Mesendoderm (in vitro differentiated cells): ENCODE results near the gene OTOS.

Source experiments
- DNase-seq: peaks from one replicate; pipeline ENCODE4 v3.0.0; 2013
- H2AK5ac ChIP-seq: 2 replicates; pipeline ENCODE4 v1.6.1; 2013; ENCODE audit warnings: low read length, inconsistent platforms
- H2BK120ac ChIP-seq: 2 replicates; pipeline ENCODE4 v1.6.1; 2013; ENCODE audit warnings: low read depth, mild to moderate bottlenecking, low read length, moderate library complexity, mixed read lengths
- H2BK15ac ChIP-seq: replicated peaks from 2 replicates; pipeline ENCODE4 v1.6.1; 2013; ENCODE audit warnings: low read depth, mild to moderate bottlenecking, moderate library complexity
- H2BK5ac ChIP-seq: 2 replicates; pipeline ENCODE4 v1.6.1; 2013; ENCODE audit warnings: low read length, inconsistent platforms
- H3K18ac ChIP-seq: 2 replicates; pipeline ENCODE4 v1.6.1; 2013; ENCODE audit warnings: mild to moderate bottlenecking, low read length, mixed read lengths
- H3K23ac ChIP-seq: one replicate; pipeline ENCODE4 v1.6.1; 2013; ENCODE audit warnings: low read length
- H3K27ac ChIP-seq: 2 replicates; pipeline ENCODE4 v1.5.1; 2013; ENCODE audit warnings: low read depth, mild to moderate bottlenecking, inconsistent platforms, low read length, moderate library complexity
- H3K27me3 ChIP-seq: 2 replicates; pipeline ENCODE4 v1.6.1; 2013; ENCODE audit warnings: low read length, control low read depth, mild to moderate bottlenecking, inconsistent platforms; ENCODE audit not compliant: insufficient read depth, poor library complexity
- H3K36me3 ChIP-seq: 2 replicates; pipeline ENCODE4 v1.6.1; 2013; ENCODE audit warnings: low read length, inconsistent platforms; ENCODE audit not compliant: control insufficient read depth, insufficient read depth
- H3K4ac ChIP-seq: one replicate; pipeline ENCODE4 v1.6.1; 2013; ENCODE audit warnings: low read depth, mild to moderate bottlenecking, low read length, moderate library complexity
- H3K4me1 ChIP-seq: 2 replicates; pipeline ENCODE4 v1.6.1; 2013; ENCODE audit warnings: low read depth, low read length, inconsistent platforms; ENCODE audit not compliant: control insufficient read depth
- H3K4me2 ChIP-seq: 2 replicates; pipeline ENCODE4 v1.6.1; 2013; ENCODE audit warnings: low read length
- H3K4me3 ChIP-seq: 2 replicates; pipeline ENCODE4 v1.5.1; 2013; ENCODE audit warnings: mild to moderate bottlenecking, low read length
- H3K56ac ChIP-seq: one replicate; pipeline ENCODE4 v1.6.1; 2013; ENCODE audit warnings: low read length
- H3K79me1 ChIP-seq: 2 replicates; pipeline ENCODE4 v1.6.1; 2013; ENCODE audit warnings: low read length, inconsistent platforms
- H3K79me2 ChIP-seq: 2 replicates; pipeline ENCODE4 v1.6.1; 2013; ENCODE audit warnings: mild to moderate bottlenecking, low read length; ENCODE audit not compliant: control insufficient read depth, insufficient read depth
- H3K9ac ChIP-seq: 2 replicates; pipeline ENCODE4 v1.6.1; 2013; ENCODE audit warnings: low read length, inconsistent platforms
- H4K5ac ChIP-seq: one replicate; pipeline ENCODE4 v1.6.1; 2013; ENCODE audit warnings: low read length
- H4K8ac ChIP-seq: one replicate; pipeline ENCODE4 v1.6.1; 2013; ENCODE audit warnings: low read depth, mild to moderate bottlenecking, control low read depth, low read length, moderate library complexity
- WGBS: extraction: QIAGEN DNeasy Blood & Tissue Kit; methylation state at CpG from one replicate; pipeline ENCODE4 v1.1.7; 2013; ENCODE audit warnings: low lambda C conversion rate, missing lambda C conversion rate; ENCODE audit not compliant: insufficient coverage; ENCODE audit errors: extremely low coverage; 5-methylcytosine and 5-hydroxymethylcytosine counted together

OTOS gene

GRCh38 chr2:240163844-240164574 is 23.6 kb upstream of the OTOS start:
- no peak overlapping the region for H3K18ac ChIP-seq
- H3K27ac ChIP-seq = no peak overlapping the region
- no peak overlapping the region for H4K8ac ChIP-seq
- no peaks in the 10 kb centered on the region for H3K79me2 ChIP-seq
- H3K79me1 ChIP-seq = no peaks in the 10 kb centered on the region
- no peak for DNase-seq
- no peak overlapping the region for H3K56ac ChIP-seq
- no CpG with 5 or more reads among the region's 4 CpGs for WGBS
- H3K4me2 ChIP-seq = no peak overlapping the region
- H3K9ac ChIP-seq = no peak overlapping the region
- H2BK5ac ChIP-seq = no peak overlapping the region
- no peak overlapping the region for H3K23ac ChIP-seq
- no peak overlapping the region for H4K5ac ChIP-seq
- H2BK120ac ChIP-seq = no peak overlapping the region
- no peak overlapping the region for H3K4me3 ChIP-seq
- H2BK15ac ChIP-seq = no peak overlapping the region
- H3K4ac ChIP-seq = no peak overlapping the region
- no peaks in the 10 kb centered on the region for H3K36me3 ChIP-seq
- H3K27me3 ChIP-seq = no peaks in the 10 kb centered on the region
- H2AK5ac ChIP-seq = no peak overlapping the region
- no peaks in the 10 kb centered on the region for H3K4me1 ChIP-seq

DNA sequence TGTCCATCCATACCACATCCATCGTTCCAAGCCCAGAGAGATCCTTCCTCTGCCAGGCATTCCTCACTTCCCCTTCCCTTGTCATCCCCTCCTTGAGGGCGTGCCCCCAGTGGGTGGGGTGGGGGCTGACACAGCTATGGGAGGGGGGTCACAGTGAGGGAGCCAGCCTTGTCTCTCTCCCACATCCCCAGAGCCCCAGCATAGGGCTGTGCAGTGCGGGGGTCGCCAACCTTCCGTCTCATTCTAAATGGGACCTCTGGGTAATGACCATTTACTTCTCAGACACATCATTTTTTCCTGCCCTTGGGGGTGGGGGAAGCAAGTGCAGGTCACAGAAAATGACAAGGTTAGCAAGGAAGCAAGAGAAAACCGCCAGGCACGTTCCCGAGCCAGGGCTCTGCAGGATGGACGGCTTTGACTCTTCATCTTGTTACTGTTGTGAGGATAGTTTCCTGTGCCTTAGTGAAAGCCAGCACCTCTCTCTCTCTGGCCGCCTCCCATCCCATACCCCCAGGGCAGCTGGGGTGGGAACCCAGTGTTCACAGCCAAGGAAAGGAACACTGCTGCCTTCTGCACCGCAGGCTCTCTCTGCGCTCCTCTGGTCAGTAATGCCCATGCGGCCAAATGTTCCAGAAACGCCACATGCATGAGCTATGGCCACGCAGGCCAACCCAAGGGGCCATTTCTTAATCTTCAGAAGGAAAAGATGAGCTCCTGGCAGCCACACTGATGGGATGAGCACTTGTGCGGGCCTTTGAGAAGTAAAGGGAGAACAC is 22.7 kb upstream of the OTOS start:
- no peak overlapping the region for H2AK5ac ChIP-seq
- no peaks in the 10 kb centered on the region for H3K79me2 ChIP-seq
- H2BK15ac ChIP-seq = no peak overlapping the region
- H3K56ac ChIP-seq = no peak overlapping the region
- WGBS = no CpG with 5 or more reads among the region's 16 CpGs
- H3K27me3 ChIP-seq = no peaks in the 10 kb centered on the region
- no peak overlapping the region for H2BK5ac ChIP-seq
- no peaks in the 10 kb centered on the region for H3K4me1 ChIP-seq
- H3K27ac ChIP-seq = no peak overlapping the region
- H4K8ac ChIP-seq = no peak overlapping the region
- no peak overlapping the region for H4K5ac ChIP-seq
- no peak overlapping the region for H3K18ac ChIP-seq
- H3K79me1 ChIP-seq = no peaks in the 10 kb centered on the region
- H2BK120ac ChIP-seq = no peak overlapping the region
- DNase-seq = no peak
- H3K4me2 ChIP-seq = no peak overlapping the region
- no peak overlapping the region for H3K23ac ChIP-seq
- H3K4ac ChIP-seq = no peak overlapping the region
- H3K9ac ChIP-seq = no peak overlapping the region
- no peak overlapping the region for H3K4me3 ChIP-seq
- no peaks in the 10 kb centered on the region for H3K36me3 ChIP-seq

- H3K4me2 ChIP-seq = no peak overlapping the region
- H3K79me1 ChIP-seq = no peaks in the 10 kb centered on the region
- no peak overlapping the region for H4K5ac ChIP-seq
- no CpG with 5 or more reads among the region's 6 CpGs for WGBS
- H2AK5ac ChIP-seq = no peak overlapping the region
- H3K27me3 ChIP-seq = no peaks in the 10 kb centered on the region
- no peak overlapping the region for H3K56ac ChIP-seq
- H3K4ac ChIP-seq = no peak overlapping the region
- no peaks in the 10 kb centered on the region for H3K4me1 ChIP-seq
- no peaks in the 10 kb centered on the region for H3K36me3 ChIP-seq
- no peak overlapping the region for H2BK5ac ChIP-seq
- H3K9ac ChIP-seq = no peak overlapping the region
- H3K4me3 ChIP-seq = no peak overlapping the region
- H3K79me2 ChIP-seq = no peaks in the 10 kb centered on the region
- H2BK15ac ChIP-seq = no peak overlapping the region
- H3K18ac ChIP-seq = no peak overlapping the region
- no peak overlapping the region for H3K27ac ChIP-seq
- no peak overlapping the region for H2BK120ac ChIP-seq
- no peak overlapping the region for H3K23ac ChIP-seq
- no peak for DNase-seq
- no peak overlapping the region for H4K8ac ChIP-seq
These were observed 22.1 kb upstream of the OTOS start for GRCh38 chr2:240162531-240162930.

- Histone ChIP-seq H3K23ac (no peak overlapping the region), H3K27ac (no peak overlapping the region), H2BK120ac (no peak overlapping the region), H3K79me1 (no peaks in the 10 kb centered on the region), H3K4me3 (no peak overlapping the region), H3K36me3 (no peaks in the 10 kb centered on the region), H2BK15ac (no peak overlapping the region), H3K56ac (no peak overlapping the region), H3K4ac (no peak overlapping the region), H3K4me2 (no peak overlapping the region), H3K27me3 (no peaks in the 10 kb centered on the region), H4K8ac (no peak overlapping the region), H3K18ac (no peak overlapping the region), H2BK5ac (no peak overlapping the region), H3K4me1 (no peaks in the 10 kb centered on the region), H2AK5ac (no peak overlapping the region), H3K79me2 (no peaks in the 10 kb centered on the region), H3K9ac (no peak overlapping the region), H4K5ac (no peak overlapping the region)
- DNase-seq = no peak
- WGBS = no CpG with 5 or more reads among the region's 5 CpGs
These were observed 21.6 kb upstream of the OTOS start for GRCh38 chr2:240162032-240162431.

DNA sequence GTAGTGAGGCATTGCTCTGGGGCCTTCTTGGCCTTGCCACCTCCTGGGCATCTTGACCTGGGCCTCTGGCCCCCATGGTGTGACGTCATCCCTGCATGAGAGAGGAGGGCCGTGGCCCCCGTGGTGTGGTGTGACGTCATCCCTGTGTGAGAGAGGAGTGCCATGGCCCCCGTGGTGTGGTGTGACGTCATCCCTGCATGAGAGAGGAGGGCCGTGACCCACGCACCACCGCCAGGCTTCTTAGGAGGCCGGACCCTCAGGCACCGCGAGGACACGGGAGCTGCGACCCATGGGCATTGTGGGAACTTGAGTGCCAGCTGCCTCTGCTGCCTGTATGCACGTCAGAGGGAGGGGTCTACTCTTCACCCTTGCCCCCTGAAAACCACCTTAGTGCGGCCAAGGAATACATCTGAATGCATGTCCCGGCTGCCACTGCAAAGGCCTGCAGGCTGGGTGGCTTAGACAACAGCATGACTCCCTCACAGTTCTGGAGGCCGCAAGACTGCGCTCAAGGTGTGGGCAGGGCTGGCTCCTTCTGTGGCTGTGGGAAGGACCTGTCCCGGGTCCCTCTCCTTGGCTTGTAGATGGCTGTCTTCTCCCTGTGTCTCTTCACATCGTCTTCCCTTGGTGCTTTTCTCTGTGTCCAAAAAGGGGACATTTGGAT is 20.8 kb upstream of the OTOS start:
- WGBS = no CpG with 5 or more reads among the region's 21 CpGs
- no peak overlapping the region for H3K23ac ChIP-seq
- H3K79me1 ChIP-seq = no peaks in the 10 kb centered on the region

More for the DNA sequence above, 20.8 kb upstream of the OTOS start:
- Histone ChIP-seq H3K9ac (no peak overlapping the region), H4K8ac (no peak overlapping the region), H2AK5ac (no peak overlapping the region), H2BK5ac (no peak overlapping the region), H3K18ac (no peak overlapping the region), H3K4me3 (no peak overlapping the region), H2BK15ac (no peak overlapping the region), H3K36me3 (no peaks in the 10 kb centered on the region), H3K4ac (no peak overlapping the region), H3K4me2 (no peak overlapping the region), H3K27ac (no peak overlapping the region), H3K4me1 (no peaks in the 10 kb centered on the region), H4K5ac (no peak overlapping the region), H3K79me2 (no peaks in the 10 kb centered on the region), H3K56ac (no peak overlapping the region), H2BK120ac (no peak overlapping the region), H3K27me3 (no peaks in the 10 kb centered on the region)
- no peak for DNase-seq
